Caco-2 (cell line): ENCODE data around the gene ST6GALNAC3. TPM values are rescaled to one million over a fixed set of nuclear protein-coding genes. Genes with fewer than 3 reads are reported as not detected.

Experiments
- BruUV-seq: library from RNA; stranded (reverse); fragments of 400-500 nt; replicated peaks from 2 replicates; lab custom pipeline; 2021; lab: Mats Ljungman, UMichigan
- CTCF ChIA-PET: fragments of 300-600 bp; sonication (Branson Sonifier 250); formaldehyde crosslinking; loops from one replicate; lab custom pipeline; 2022; ENCODE audit warnings: antibody characterized with exemption; lab: Charles Lee
- POLR2A ChIA-PET: fragments of 300-600 bp; sonication (Branson Sonifier 250); formaldehyde crosslinking; loops from one replicate; lab custom pipeline; 2022; ENCODE audit warnings: antibody characterized with exemption; lab: Charles Lee
- DNase-seq, 2 experiments: peaks; one replicate each; pipeline versions ENCODE4 v3.0.0 to v3.0.0-alpha.2; 2020 to 2022
- H3K27me3 ChIP-seq: replicated peaks from 2 replicates; pipeline ENCODE4 v1.6.0; 2011; ENCODE audit warnings: low read length; ENCODE audit not compliant: control insufficient read depth, insufficient read depth
- H3K36me3 ChIP-seq: 2 replicates; pipeline ENCODE4 v1.5.1; 2011; ENCODE audit warnings: low read length; ENCODE audit not compliant: control insufficient read depth, insufficient read depth
- H3K4me1 ChIP-seq: fragments of 250-450 bp; sonication (Bioruptor Pico); 2 replicates; pipeline ENCODE4 v1.5.1; 2020; ENCODE audit warnings: mild to moderate bottlenecking
- H3K4me3 ChIP-seq: 2 replicates; pipeline ENCODE4 v1.5.1; 2011; ENCODE audit warnings: low read depth, mild to moderate bottlenecking, control low read depth, low read length
- H3K9me3 ChIP-seq: fragments of 250-450 bp; sonication (Bioruptor Pico); 2 replicates; pipeline ENCODE4 v1.5.1; 2020; ENCODE audit warnings: mild to moderate bottlenecking, moderate library complexity
- H3K27ac Mint-ChIP-seq: one replicate; pipeline ENCODE4 v1.8.0; 2022; ENCODE audit warnings: mixed read lengths; ENCODE audit not compliant: unreplicated experiment
- H3K27me3 Mint-ChIP-seq: one replicate; pipeline ENCODE4 v1.8.0; 2022; ENCODE audit warnings: mixed read lengths; ENCODE audit not compliant: insufficient read depth, unreplicated experiment
- H3K36me3 Mint-ChIP-seq: one replicate; pipeline ENCODE4 v1.8.0; 2022; ENCODE audit warnings: mild to moderate bottlenecking, mixed read lengths; ENCODE audit not compliant: insufficient read depth, unreplicated experiment
- H3K4me1 Mint-ChIP-seq: one replicate; pipeline ENCODE4 v1.8.0; 2022; ENCODE audit warnings: low read depth, mixed read lengths; ENCODE audit not compliant: unreplicated experiment
- H3K4me3 Mint-ChIP-seq: one replicate; pipeline ENCODE4 v1.8.0; 2022; ENCODE audit warnings: mild to moderate bottlenecking, moderate library complexity, mixed read lengths; ENCODE audit not compliant: unreplicated experiment
- H3K9me3 Mint-ChIP-seq: one replicate; pipeline ENCODE4 v1.8.0; 2022; ENCODE audit warnings: mixed read lengths; ENCODE audit not compliant: unreplicated experiment
- CTCF ChIP-seq, 2 experiments: fragments of 200-600 bp in 1 of 2; IDR thresholded peaks; 1 replicate in 1 of 2; 2 replicates in 1 of 2; pipeline versions ENCODE4 v1.5.1 to v1.8.0; 2011 to 2022; ENCODE audit warnings: antibody characterized with exemption in 1 of 2, control low read depth in 1 of 2, inconsistent platforms in 1 of 2, low read depth in 1 of 2, low read length in 1 of 2, mild to moderate bottlenecking in 1 of 2, moderate library complexity in 1 of 2; ENCODE audit not compliant: insufficient read depth in 1 of 2, severe bottlenecking in 1 of 2, unreplicated experiment in 1 of 2
- intact Hi-C: fragments of 100-400 bp; cut with micrococcal nuclease; formaldehyde crosslinking; loops from one replicate; pipeline ENCODE4 v1.10.0; 2022; ENCODE audit not compliant: unreplicated experiment
- total RNA-seq: library from RNA; stranded (reverse); gene quantifications from 2 replicates; pipeline ENCODE4 v1.2.3, GENCODE V29; 2022

The ST6GALNAC3 gene
- total RNA-seq, 1 experiment from 2014 or later: 16.0 TPM

GRCh38 chr1:76138217-76138616 lies 63.7 kb downstream of the ST6GALNAC3 start:
- Mint-ChIP-seq H3K4me3 (no peak overlapping the region), H3K36me3 (no peaks in the 10 kb centered on the region), H3K9me3 (no peaks in the 10 kb centered on the region), H3K27ac (no peak overlapping the region), H3K4me1 (peaks cover 9% of the 10 kb centered on the region), H3K27me3 (no peaks in the 10 kb centered on the region)
- BruUV-seq: no TSS peak
- intact Hi-C loops: no loop called here
- no peaks in the 10 kb centered on the region for H3K9me3 ChIP-seq
- H3K27me3 ChIP-seq: no peaks in the 10 kb centered on the region
- no peak overlapping the region for H3K4me3 ChIP-seq
- CTCF ChIA-PET: no interaction called here
- no peak for DNase-seq
- TF ChIP-seq CTCF (IDR thresholded peaks at IDR 0.05; ENCODE audit: insufficient read depth in 1 of 2, low read depth in 1 of 2, low read length in 1 of 2, severe bottlenecking in 1 of 2, unreplicated experiment in 1 of 2): no peak
- POLR2A ChIA-PET: no interaction called here
- H3K4me1 ChIP-seq: no peaks in the 10 kb centered on the region
- no peaks in the 10 kb centered on the region for H3K36me3 ChIP-seq

- H3K36me3 ChIP-seq: no peaks in the 10 kb centered on the region
- Mint-ChIP-seq H3K4me3 (no peak overlapping the region), H3K4me1 (peaks cover 9% of the 10 kb centered on the region), H3K36me3 (no peaks in the 10 kb centered on the region), H3K9me3 (no peaks in the 10 kb centered on the region), H3K27me3 (no peaks in the 10 kb centered on the region), H3K27ac (no peak overlapping the region)
- CTCF ChIA-PET: interaction anchor here (0.6 to 0.7 kb wide), 2 partner anchors 136 to 222 kb away, joined by 3 to 4 read pairs; no protein-coding TSS in a partner anchor
- no peaks in the 10 kb centered on the region for H3K9me3 ChIP-seq
- peak in 1 of 2 experiments; percentile 3 for DNase-seq
- no peaks in the 10 kb centered on the region for H3K4me1 ChIP-seq
- no peaks in the 10 kb centered on the region for H3K27me3 ChIP-seq
- peak in 1 of 2 experiments; percentile 16 for TF ChIP-seq CTCF (IDR thresholded peaks at IDR 0.05; ENCODE audit: insufficient read depth in 1 of 2, low read depth in 1 of 2, low read length in 1 of 2, severe bottlenecking in 1 of 2, unreplicated experiment in 1 of 2)
- POLR2A ChIA-PET: no interaction called here
- intact Hi-C loops: loop anchor here (5.0 kb wide), 1 partner anchor 148 kb away; no protein-coding TSS in a partner anchor
- H3K4me3 ChIP-seq: no peak overlapping the region
- no TSS peak for BruUV-seq
Observed at GRCh38 chr1:76140227-76140626, 65.7 kb downstream of the ST6GALNAC3 start.

GRCh38 chr1:76141929-76142328 lies 67.4 kb downstream of the ST6GALNAC3 start:
- CTCF ChIA-PET: no interaction called here
- H3K27ac Mint-ChIP-seq: no peak overlapping the region

More at GRCh38 chr1:76141929-76142328, 67.4 kb downstream of the ST6GALNAC3 start:
- DNase-seq: no peak
- H3K9me3 ChIP-seq: no peaks in the 10 kb centered on the region
- peaks cover 6% of the 10 kb centered on the region for H3K36me3 Mint-ChIP-seq
- intact Hi-C loops: loop anchor here (5.0 kb wide), 1 partner anchor 150 kb away; no protein-coding TSS in a partner anchor
- H3K36me3 ChIP-seq: no peaks in the 10 kb centered on the region
- H3K9me3 Mint-ChIP-seq: no peaks in the 10 kb centered on the region
- H3K27me3 Mint-ChIP-seq: no peaks in the 10 kb centered on the region
- no peak for TF ChIP-seq CTCF (IDR thresholded peaks at IDR 0.05; ENCODE audit: insufficient read depth in 1 of 2, low read depth in 1 of 2, low read length in 1 of 2, severe bottlenecking in 1 of 2, unreplicated experiment in 1 of 2)
- no peak overlapping the region for H3K4me3 Mint-ChIP-seq
- peaks cover 9% of the 10 kb centered on the region for H3K4me1 Mint-ChIP-seq
- H3K4me3 ChIP-seq: no peak overlapping the region
- H3K4me1 ChIP-seq: no peaks in the 10 kb centered on the region
- BruUV-seq: no TSS peak
- POLR2A ChIA-PET: no interaction called here
- H3K27me3 ChIP-seq: no peaks in the 10 kb centered on the region
